Right lobe of liver (tissue), 4 donors: ENCODE data around the gene CCDC88B.

ENCODE experiments used
- POLR2A ChIP-seq: fragments of 450-650 bp; IDR thresholded peaks from one replicate; pipeline ENCODE4 v1.6.1; 2017; ENCODE audit warnings: antibody characterized with exemption, mild to moderate bottlenecking
- TF ChIP-seq, protein P1 (sequence below), 4 donors: fragments of 200-600 bp in 3 of 4; fragments of 450-650 bp in 1 of 4; IDR thresholded peaks; one replicate each; pipeline versions ENCODE4 v1.5.1 to v1.8.0; 2016 to 2022; ENCODE audit warnings: antibody characterized with exemption in 4 of 4, mild to moderate bottlenecking in 2 of 4
- donor health status: DM: no; HTN: no; CAD: no.
- donor health status: DM: no; HTN: no; CAD: no.
- donor health status: DM: no; HTN: yes; CAD: no.

DNA sequence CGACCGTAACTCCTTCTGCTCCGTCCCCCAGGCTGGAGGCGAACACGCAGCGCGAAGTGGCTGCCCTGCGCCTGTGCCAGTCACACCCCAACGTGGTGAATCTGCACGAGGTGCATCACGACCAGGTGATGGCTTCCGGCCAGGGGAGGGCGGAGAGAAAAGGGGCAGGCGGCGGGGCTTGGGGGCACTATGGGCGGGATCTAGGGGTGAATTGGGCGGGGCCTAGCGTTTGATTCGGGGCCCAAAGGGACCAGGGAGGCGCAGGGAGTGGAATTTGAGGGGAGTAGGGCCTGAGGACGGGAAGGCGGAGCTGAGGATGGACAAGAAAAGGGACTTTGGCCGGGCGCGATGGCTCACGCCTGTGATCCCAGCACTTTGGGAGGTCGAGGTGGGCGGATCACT, 28.7 kb downstream of the CCDC88B start:
- TF ChIP-seq, protein P1, sequence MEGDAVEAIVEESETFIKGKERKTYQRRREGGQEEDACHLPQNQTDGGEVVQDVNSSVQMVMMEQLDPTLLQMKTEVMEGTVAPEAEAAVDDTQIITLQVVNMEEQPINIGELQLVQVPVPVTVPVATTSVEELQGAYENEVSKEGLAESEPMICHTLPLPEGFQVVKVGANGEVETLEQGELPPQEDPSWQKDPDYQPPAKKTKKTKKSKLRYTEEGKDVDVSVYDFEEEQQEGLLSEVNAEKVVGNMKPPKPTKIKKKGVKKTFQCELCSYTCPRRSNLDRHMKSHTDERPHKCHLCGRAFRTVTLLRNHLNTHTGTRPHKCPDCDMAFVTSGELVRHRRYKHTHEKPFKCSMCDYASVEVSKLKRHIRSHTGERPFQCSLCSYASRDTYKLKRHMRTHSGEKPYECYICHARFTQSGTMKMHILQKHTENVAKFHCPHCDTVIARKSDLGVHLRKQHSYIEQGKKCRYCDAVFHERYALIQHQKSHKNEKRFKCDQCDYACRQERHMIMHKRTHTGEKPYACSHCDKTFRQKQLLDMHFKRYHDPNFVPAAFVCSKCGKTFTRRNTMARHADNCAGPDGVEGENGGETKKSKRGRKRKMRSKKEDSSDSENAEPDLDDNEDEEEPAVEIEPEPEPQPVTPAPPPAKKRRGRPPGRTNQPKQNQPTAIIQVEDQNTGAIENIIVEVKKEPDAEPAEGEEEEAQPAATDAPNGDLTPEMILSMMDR (IDR thresholded peaks at IDR 0.05), result no peak
- TF ChIP-seq POLR2A, result no peak
